GM18505 (cell line): ENCODE data around the gene MOV10L1.

Experiments
- ATAC-seq: cut with Tn5 transposase; IDR thresholded peaks from one replicate; pipeline ENCODE4 v1.9.1; 2021; ENCODE audit not compliant: unreplicated experiment
- POLR2A ChIP-seq: IDR thresholded peaks from 4 replicates; pipeline ENCODE4 v1.6.1; 2011; ENCODE audit warnings: borderline replicate concordance; ENCODE audit not compliant: insufficient read depth, insufficient read length; ENCODE audit errors: extremely low read depth

MOV10L1 gene

DNA sequence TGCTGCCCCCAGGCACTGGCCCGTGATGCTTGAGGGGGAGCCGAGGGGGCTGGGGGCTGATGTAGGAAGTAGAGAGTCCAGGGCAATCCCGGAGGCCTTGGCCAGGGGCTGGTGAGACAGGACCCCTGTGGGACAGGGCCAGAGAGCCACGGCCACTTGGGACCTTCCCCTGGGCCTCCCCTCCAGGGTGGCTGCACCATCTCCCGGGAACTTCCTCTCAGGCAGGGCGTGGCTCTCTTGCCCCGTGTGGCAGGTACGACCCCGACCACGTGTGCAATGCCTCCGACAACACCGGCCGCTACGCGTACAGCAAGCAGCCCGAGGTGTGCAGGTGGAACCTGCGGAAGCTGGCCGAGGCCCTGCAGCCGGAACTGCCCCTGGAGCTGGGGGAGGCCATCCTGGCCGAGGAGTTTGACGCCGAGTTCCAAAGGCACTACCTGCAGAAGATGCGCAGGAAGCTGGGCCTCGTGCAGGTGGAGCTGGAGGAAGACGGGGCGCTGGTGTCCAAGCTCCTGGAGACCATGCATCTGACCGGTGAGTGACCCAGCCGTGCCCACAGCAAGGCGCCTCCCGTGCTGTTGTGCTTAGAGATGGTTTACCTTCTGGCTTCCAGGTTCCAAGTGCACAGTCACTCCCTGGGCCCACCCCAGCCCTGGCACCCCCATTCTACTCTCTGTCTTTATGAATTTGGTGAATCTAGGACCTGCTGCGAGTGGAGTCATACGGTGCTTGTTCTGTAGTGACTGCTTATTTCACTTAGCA lies 120.8 kb downstream of the MOV10L1 start:
- ATAC-seq, result no peak
- TF ChIP-seq POLR2A, result peak; percentile 29

DNA sequence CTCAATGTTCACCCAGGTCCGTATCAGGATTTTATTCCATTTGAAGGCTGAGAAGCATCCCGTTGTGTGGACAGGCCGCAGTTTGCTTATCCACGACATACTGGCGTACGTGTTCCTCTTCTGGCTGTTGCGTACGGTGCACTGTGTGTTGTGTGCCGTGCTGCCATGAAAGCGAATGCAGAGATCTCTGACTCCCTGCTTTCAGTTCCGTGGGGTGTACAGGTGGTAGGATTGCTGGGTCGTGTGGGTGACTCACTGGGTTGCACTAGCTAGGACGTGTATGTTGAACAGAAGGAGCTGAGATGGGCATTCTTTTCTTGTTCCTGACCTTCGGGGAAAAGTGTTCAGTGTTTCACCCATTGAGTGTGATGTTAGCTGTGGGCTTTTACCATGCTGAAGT lies 121.3 kb downstream of the MOV10L1 start:
- no peak for TF ChIP-seq POLR2A
- no peak for ATAC-seq
